Esophagus muscularis mucosa (tissue), 4 donors: ENCODE data around the gene NEU3.

ENCODE experiments used
- CTCF ChIP-seq, 3 experiments: fragments of 200-600 bp in 2 of 3; fragments of 450-650 bp in 1 of 3; sonication (generic) in 2 of 3; IDR thresholded peaks; one replicate each; pipeline ENCODE4 v1.5.1; 2017 to 2019; ENCODE audit warnings: antibody characterized with exemption in 3 of 3, mild to moderate bottlenecking in 2 of 3, moderate library complexity in 1 of 3
- EP300 ChIP-seq: sonication (generic); formaldehyde crosslinking; IDR thresholded peaks from one replicate; pipeline ENCODE4 v1.6.1; 2017; ENCODE audit warnings: antibody characterized with exemption
- POLR2A ChIP-seq: fragments of 450-650 bp; IDR thresholded peaks from one replicate; pipeline ENCODE4 v1.6.1; 2017; ENCODE audit warnings: antibody characterized with exemption, moderate library complexity, mild to moderate bottlenecking, low read depth
- POLR2AphosphoS5 ChIP-seq, 2 donors: sonication (generic); formaldehyde crosslinking; IDR thresholded peaks; one replicate each; pipeline ENCODE4 v1.6.1; 2017; ENCODE audit warnings: antibody characterized with exemption in 2 of 2

- TF ChIP-seq CTCF (IDR thresholded peaks at IDR 0.05) = no peak
- no peak for TF ChIP-seq POLR2AphosphoS5 (IDR thresholded peaks at IDR 0.05)
- no peak for TF ChIP-seq EP300
- no peak for TF ChIP-seq POLR2A
Measured at GRCh38 chr11:74989260-74989638, 516 bp downstream of the NEU3 start.
